ENCODE data around the gene KLHL2.
A peak's percentile ranks its signal among the peaks of the same experiment; 100 is the strongest.

KLHL2 gene

GRCh38 chr4:165297626-165298025 lies 90.3 kb downstream of the KLHL2 start:
- H3K4me3 ChIP-seq (replicated peaks; ENCODE audit: insufficient read depth, low read length) = no peak overlapping the region
- no peak for TF ChIP-seq CTCF (IDR thresholded peaks at IDR 0.05; ENCODE audit: insufficient read depth, low read length)
- TF ChIP-seq, protein P1, sequence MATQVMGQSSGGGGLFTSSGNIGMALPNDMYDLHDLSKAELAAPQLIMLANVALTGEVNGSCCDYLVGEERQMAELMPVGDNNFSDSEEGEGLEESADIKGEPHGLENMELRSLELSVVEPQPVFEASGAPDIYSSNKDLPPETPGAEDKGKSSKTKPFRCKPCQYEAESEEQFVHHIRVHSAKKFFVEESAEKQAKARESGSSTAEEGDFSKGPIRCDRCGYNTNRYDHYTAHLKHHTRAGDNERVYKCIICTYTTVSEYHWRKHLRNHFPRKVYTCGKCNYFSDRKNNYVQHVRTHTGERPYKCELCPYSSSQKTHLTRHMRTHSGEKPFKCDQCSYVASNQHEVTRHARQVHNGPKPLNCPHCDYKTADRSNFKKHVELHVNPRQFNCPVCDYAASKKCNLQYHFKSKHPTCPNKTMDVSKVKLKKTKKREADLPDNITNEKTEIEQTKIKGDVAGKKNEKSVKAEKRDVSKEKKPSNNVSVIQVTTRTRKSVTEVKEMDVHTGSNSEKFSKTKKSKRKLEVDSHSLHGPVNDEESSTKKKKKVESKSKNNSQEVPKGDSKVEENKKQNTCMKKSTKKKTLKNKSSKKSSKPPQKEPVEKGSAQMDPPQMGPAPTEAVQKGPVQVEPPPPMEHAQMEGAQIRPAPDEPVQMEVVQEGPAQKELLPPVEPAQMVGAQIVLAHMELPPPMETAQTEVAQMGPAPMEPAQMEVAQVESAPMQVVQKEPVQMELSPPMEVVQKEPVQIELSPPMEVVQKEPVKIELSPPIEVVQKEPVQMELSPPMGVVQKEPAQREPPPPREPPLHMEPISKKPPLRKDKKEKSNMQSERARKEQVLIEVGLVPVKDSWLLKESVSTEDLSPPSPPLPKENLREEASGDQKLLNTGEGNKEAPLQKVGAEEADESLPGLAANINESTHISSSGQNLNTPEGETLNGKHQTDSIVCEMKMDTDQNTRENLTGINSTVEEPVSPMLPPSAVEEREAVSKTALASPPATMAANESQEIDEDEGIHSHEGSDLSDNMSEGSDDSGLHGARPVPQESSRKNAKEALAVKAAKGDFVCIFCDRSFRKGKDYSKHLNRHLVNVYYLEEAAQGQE (IDR thresholded peaks at IDR 0.05; ENCODE audit: insufficient replicate concordance, low read depth) = no peak
- DNase-seq (ENCODE audit: low read depth in 1 of 2, low spot score in 1 of 2) = no peak
- no peak overlapping the region for H3K27ac ChIP-seq (replicated peaks)
- no peaks in the 10 kb centered on the region for H3K27me3 ChIP-seq (ENCODE audit: insufficient read depth, poor library complexity, severe bottlenecking)

- no peak overlapping the region for H3K4me3 ChIP-seq (replicated peaks; ENCODE audit: insufficient read depth, low read length)
- TF ChIP-seq CTCF (IDR thresholded peaks at IDR 0.05; ENCODE audit: insufficient read depth, low read length) (no peak), GABPA (IDR thresholded peaks at IDR 0.05; ENCODE audit: low read depth) (no peak), SPI1 (IDR thresholded peaks at IDR 0.05; ENCODE audit: borderline replicate concordance, low read depth) (no peak), POLR2AphosphoS5 (IDR thresholded peaks at IDR 0.05; ENCODE audit: low read depth) (no peak)
- TF ChIP-seq, protein P1 (IDR thresholded peaks at IDR 0.05; ENCODE audit: insufficient replicate concordance, low read depth) = no peak
- DNase-seq (ENCODE audit: low read depth in 1 of 2, low spot score in 1 of 2) = peak; percentile 45 to 56
- no peaks in the 10 kb centered on the region for H3K27me3 ChIP-seq (ENCODE audit: insufficient read depth, poor library complexity, severe bottlenecking)
- H3K27ac ChIP-seq (replicated peaks) = no peak overlapping the region
These were observed 92.2 kb downstream of the KLHL2 start for GRCh38 chr4:165299399-165300060.

- no peak for TF ChIP-seq SPI1 (IDR thresholded peaks at IDR 0.05; ENCODE audit: borderline replicate concordance, low read depth)
- no peak for TF ChIP-seq GABPA (IDR thresholded peaks at IDR 0.05; ENCODE audit: low read depth)
- TF ChIP-seq CTCF (IDR thresholded peaks at IDR 0.05; ENCODE audit: insufficient read depth, low read length) = no peak
- TF ChIP-seq POLR2AphosphoS5 (IDR thresholded peaks at IDR 0.05; ENCODE audit: low read depth) = no peak
- TF ChIP-seq, protein P1 (IDR thresholded peaks at IDR 0.05; ENCODE audit: insufficient replicate concordance, low read depth) = no peak
- no peak for DNase-seq (ENCODE audit: low read depth in 1 of 2, low spot score in 1 of 2)
- Histone ChIP-seq H3K27ac (replicated peaks) (no peak overlapping the region), H3K27me3 (ENCODE audit: insufficient read depth, poor library complexity, severe bottlenecking) (no peaks in the 10 kb centered on the region), H3K4me3 (replicated peaks; ENCODE audit: insufficient read depth, low read length) (no peak overlapping the region)
These were observed 94.5 kb downstream of the KLHL2 start for GRCh38 chr4:165301833-165302232.

Measured in HL-60 (cell line).